AG04450 (cell line): ENCODE results near the gene PGBD2. TPM values are rescaled to one million over a fixed set of nuclear protein-coding genes. Genes with fewer than 3 reads are reported as not detected.
"Not testable (repeated sequence)": the region's sequence is repeated elsewhere in the genome, so short reads cannot be mapped to it uniquely, and the experiment has no call there.

Experiments
- CTCF ChIA-PET: fragments of 300-600, 350-600 bp; formaldehyde crosslinking; extraction: SDS; loops from one replicate; lab custom pipeline; 2022; ENCODE audit warnings: antibody characterized with exemption, inconsistent platforms; lab: Charles Lee
- POLR2A ChIA-PET: fragments of 350-600 bp; formaldehyde crosslinking; extraction: SDS; loops from one replicate; lab custom pipeline; 2021; ENCODE audit warnings: antibody characterized with exemption, inconsistent platforms; lab: Yijun Ruan, JAX
- DNase-seq: peaks from one replicate; pipeline ENCODE4 v3.0.0-alpha.2; 2011; ENCODE audit warnings: low read depth, low spot score
- H3K27ac ChIP-seq: one replicate; pipeline ENCODE4 v1.5.1; 2012; ENCODE audit warnings: low read depth, low read length, control low read depth
- H3K27me3 ChIP-seq: one replicate; pipeline ENCODE4 v1.6.0; 2012; ENCODE audit warnings: low read length; ENCODE audit not compliant: control insufficient read depth, insufficient read depth
- H3K4me3 ChIP-seq: 2 replicates; pipeline ENCODE4 v1.5.1; 2011; ENCODE audit warnings: mild to moderate bottlenecking, low read depth, low read length, control low read depth
- H3K9me3 ChIP-seq: 2 replicates; pipeline ENCODE4 v1.5.1; 2012; ENCODE audit warnings: low read length; ENCODE audit not compliant: control insufficient read depth, insufficient read depth
- polyA plus RNA-seq: library from polyadenylated mRNA; depleted of rRNA; stranded (reverse); fragments of >200 nt; gene quantifications from 2 replicates; pipeline ENCODE4 v1.2.3, GENCODE V29; 2011
- TF ChIP-seq, protein P1 (sequence below): IDR thresholded peaks from 2 replicates; pipeline ENCODE4 v1.5.1; 2011; ENCODE audit warnings: low read depth, low read length, control low read depth, inconsistent platforms

Gene PGBD2
- polyA plus RNA-seq, 1 experiment, result 6.7 TPM

DNA sequence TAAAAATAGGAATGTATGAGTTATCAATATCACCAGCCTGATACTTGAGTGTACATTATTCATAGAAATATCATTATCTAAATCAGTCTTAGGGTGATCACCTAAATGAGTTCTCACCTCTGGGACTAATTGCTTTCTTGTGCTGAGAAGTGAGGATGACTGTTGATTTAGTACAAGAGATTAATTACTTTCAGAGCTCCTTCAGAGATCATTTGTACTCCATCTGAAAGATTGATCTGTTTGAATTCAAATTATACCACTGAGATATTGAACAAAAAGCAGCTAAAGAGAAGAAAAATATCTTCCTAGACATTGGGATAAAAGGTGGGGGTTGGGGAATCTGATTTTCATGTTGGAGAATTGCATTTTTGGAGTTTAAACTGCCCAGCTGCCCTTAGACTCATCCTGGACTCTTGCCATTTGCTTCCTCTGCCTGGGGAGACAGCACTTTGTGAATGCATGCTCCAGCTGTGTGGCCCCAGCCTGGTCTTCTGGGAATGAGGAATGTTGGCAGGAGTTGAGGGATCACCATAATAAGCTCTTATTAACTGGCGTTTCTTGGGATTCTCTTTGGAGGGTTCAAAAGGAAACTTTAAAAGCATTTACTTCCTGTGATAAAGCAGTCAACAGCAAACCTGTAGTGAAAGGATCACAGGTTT, 19.7 kb upstream of the PGBD2 start:
- TF ChIP-seq, protein P1, sequence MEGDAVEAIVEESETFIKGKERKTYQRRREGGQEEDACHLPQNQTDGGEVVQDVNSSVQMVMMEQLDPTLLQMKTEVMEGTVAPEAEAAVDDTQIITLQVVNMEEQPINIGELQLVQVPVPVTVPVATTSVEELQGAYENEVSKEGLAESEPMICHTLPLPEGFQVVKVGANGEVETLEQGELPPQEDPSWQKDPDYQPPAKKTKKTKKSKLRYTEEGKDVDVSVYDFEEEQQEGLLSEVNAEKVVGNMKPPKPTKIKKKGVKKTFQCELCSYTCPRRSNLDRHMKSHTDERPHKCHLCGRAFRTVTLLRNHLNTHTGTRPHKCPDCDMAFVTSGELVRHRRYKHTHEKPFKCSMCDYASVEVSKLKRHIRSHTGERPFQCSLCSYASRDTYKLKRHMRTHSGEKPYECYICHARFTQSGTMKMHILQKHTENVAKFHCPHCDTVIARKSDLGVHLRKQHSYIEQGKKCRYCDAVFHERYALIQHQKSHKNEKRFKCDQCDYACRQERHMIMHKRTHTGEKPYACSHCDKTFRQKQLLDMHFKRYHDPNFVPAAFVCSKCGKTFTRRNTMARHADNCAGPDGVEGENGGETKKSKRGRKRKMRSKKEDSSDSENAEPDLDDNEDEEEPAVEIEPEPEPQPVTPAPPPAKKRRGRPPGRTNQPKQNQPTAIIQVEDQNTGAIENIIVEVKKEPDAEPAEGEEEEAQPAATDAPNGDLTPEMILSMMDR, result no peak
- Histone ChIP-seq H3K9me3 (no peaks in the 10 kb centered on the region), H3K27ac (no peak overlapping the region), H3K4me3 (no peak overlapping the region), H3K27me3 (peaks cover 2% of the 10 kb centered on the region)
- ChIA-PET POLR2A (no interaction called here), CTCF (interaction anchor here (1.0 kb wide), 2 partner anchors 8 to 20 kb away, joined by 3 to 7 read pairs; no protein-coding TSS in a partner anchor)
- no peak for DNase-seq

DNA sequence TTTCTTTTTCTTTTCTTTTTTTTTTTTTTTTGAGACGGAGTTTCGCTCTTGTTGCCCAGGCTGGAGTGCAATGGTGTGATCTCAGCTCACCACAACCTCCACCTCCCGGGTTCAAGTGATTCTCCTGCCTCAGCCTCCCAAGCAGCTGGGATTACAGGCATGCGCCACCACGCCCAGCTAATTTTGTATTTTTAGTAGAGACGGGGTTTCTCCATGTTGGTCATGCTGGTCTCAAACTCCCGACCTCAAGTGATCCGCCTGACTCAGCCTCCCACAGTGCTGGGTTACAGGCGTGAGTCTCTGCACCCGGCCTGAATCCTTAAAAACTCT, 16.2 kb upstream of the PGBD2 start:
- POLR2A ChIA-PET, H3K27me3 ChIP-seq, CTCF ChIA-PET, H3K4me3 ChIP-seq, H3K27ac ChIP-seq, DNase-seq, H3K9me3 ChIP-seq: not testable (repeated sequence)

DNA sequence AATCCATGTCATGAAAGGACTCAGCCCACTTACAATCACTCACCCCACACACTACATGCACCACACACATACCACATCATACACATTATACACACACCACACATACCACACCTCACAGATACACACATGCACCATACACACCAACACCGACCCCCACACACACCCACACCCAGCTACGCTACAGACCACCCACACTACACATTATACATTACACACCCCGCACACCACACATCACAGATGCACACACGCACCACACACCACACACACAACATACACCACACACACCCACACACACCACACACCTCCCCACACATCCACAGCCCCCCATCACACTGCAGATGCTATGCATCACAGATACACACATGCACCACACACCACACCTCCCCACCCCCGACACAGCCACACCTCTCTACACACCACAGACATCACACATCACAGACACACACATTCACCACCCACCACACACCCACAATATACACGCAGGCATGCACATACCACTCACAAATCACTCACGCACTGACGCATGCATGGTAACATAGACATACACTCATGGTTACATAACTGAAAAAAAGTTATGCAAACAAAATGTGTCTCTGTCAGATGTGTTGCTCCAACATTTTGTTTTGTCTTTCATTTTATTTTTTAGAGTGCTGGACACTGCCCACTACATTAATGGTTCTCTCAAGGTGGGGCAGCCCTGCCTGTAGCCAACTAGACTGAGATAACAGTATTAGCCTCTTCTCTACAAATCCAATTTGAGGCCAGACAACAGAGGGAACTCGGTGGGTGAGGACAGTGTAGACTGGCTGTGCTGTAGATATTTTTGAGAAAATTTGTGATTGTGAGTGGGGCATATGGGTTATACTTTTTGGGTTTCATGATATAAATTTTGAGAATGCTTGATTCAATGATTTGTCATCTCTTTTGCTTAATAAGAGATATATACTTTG, 15.2 kb upstream of the PGBD2 start:
- H3K27ac ChIP-seq, result no peak overlapping the region
- CTCF ChIA-PET, result no interaction called here
- POLR2A ChIA-PET, result no interaction called here
- no peaks in the 10 kb centered on the region for H3K9me3 ChIP-seq
- DNase-seq, result no peak
- no peaks in the 10 kb centered on the region for H3K27me3 ChIP-seq
- TF ChIP-seq, protein P1, result no peak
- no peak overlapping the region for H3K4me3 ChIP-seq

DNA sequence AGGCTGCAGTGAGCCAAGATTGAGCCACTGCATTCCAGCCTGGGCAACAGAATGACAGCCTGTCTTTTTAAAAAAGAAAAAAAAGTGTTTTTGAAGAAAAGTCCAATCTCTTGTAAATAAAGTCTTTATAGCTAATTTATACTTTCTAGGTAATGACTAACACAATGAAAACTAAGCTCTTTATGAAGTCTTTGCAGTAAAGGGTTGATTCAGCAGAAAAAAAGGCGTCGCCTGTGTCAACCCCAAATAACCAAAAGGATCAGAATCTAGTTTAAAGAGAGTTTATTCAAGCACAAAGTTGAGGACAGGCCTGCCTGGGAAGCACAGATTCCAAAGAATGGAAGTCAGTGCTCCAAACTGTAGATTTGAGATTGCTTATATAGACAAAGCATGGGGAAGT, 14.3 kb upstream of the PGBD2 start:
- Histone ChIP-seq H3K27ac (no peak overlapping the region), H3K27me3 (no peaks in the 10 kb centered on the region), H3K4me3 (no peak overlapping the region), H3K9me3 (no peaks in the 10 kb centered on the region)
- CTCF ChIA-PET, result no interaction called here
- TF ChIP-seq, protein P1, result no peak
- no peak for DNase-seq
- POLR2A ChIA-PET, result no interaction called here

DNA sequence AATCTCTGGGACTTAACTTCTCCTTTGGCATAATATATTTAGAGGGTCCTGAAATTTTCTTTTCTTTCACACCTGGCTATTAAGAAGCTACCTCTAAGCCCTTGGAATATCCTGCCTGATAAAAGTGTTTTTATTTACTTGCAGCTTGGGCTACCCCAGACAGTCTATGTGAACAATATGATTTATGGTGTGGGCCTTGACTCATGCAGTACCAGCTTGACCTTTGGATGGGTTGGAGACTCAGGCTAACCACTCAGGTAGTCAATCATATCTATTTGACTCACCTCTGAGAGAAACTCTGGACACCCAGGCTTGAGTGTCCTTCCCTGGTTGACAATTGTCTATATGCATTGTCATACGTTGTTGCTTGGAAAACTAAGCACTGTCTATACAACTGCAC, 13.4 kb upstream of the PGBD2 start:
- Histone ChIP-seq H3K27ac (no peak overlapping the region), H3K27me3 (no peaks in the 10 kb centered on the region), H3K9me3 (no peaks in the 10 kb centered on the region), H3K4me3 (no peak overlapping the region)
- POLR2A ChIA-PET, result no interaction called here
- no peak for DNase-seq
- TF ChIP-seq, protein P1, result no peak
- CTCF ChIA-PET, result no interaction called here
